NCI-H2227 (cell line): Measurements from ENCODE around the gene KDM4E.
"Not testable (repeated sequence)": the region's sequence is repeated elsewhere in the genome, so short reads cannot be mapped to it uniquely, and the experiment has no call there.

ENCODE experiments used
- DNase-seq: peaks from one replicate; lab custom pipeline; 2025; ENCODE audit not compliant: unreplicated experiment; lab: John Stamatoyannopoulos, UW

The KDM4E gene

DNA sequence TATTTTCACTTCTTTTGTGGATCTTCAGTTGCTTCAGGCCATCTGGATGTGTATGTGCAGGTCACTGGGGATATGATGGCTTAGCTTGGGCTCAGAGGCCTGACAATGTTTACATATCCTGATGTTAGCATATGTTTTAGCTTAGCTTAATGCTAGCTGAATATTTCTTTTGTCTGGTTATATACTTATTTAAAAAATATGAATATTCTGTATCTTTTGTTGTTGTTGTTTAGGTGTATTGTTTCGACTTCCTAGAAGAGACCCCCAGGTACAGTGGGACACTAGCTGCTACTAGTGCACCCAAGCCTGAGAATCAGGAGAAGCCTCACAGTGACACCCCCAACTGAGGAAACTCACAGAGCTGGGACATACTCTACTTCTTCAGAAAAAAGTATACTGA is at the start of gene KDM4E:
Gene KDM4E, plus strand, starts transcription at position 301 of the 400 bp plus-strand sequence. CDS start 300 bp downstream, outside the sequence.
- DNase-seq, result no peak

DNA sequence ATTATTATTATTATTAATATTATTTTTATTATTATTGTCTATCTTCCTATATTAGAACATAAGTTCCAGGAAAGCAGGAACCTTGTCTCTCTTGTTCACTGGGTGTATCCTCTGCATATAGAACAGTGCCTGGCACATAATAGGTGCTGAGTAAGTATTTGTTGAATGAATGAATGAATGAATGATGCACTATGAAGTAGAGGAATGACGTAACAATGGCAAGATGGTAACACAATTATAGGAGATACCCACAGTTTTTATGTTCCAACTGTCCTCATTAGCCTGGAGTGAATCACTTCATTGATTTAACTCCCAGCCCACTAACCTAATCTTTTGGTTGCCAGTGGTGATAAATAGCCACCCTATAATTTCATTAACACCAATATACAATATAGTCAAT is 49.5 kb upstream of the KDM4E start:
- no peak for DNase-seq

DNA sequence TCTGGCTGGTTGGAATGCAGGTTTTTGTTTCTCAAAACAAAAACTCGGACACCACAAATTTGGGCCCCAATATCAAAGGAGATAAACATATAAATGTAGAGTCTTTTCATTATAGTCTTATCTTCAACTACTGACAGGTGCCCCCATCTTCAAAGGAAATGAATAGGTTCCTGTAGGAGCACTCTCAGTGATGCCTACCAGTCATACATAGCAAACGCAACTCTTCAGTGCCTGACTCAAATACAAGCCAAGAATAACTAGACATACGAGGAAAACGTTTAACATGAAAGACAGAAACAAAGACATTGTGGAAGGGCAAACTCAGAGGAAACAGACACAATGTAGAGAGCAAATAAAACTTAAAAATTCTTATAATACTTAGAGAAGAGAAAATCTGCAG is 37.7 kb upstream of the KDM4E start:
- no peak for DNase-seq

DNA sequence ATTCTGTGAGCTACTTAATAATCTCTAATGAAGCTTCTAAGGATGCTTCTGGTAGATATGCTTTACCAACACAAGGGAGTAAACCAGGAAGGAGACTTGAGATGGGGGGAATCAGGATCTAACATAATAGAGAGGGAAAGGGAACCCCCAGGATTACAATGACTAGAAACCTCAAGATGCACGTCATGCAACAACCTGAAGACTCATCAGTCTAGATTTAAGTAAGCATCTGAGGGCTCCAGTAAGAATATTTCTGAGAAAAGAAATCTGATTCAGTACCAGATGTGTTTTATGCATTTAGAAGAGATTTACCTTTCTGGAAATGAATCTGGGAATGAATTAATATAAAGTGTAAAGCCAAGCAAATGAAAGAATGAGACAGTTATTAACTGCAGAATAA is 36.3 kb upstream of the KDM4E start:
- DNase-seq, result no peak

DNA sequence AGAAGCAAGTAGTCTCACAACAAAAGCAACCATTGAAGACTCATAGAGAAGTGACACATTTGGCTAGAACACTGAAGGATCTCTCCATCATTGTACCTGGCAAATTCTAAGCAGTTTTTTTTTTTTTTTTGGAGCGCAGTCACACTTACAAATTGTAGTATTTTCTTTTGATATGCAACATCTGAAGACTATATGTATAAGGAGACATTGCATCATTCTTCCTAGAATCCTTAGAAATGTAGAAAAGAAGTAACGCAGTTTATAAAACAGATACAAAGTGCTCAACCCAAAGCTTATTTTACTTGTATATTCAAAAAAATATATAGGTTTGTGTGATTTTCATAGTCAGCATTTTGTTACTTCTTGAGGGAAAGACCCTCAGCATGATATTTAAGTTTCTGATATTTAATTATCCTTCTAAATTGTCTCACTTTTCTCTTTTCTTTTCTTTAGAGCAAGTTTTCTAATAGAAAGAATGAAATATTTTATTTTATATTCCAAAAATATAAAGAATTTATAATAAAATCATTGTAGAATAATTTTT is 31.6 kb upstream of the KDM4E start:
- no peak for DNase-seq

DNA sequence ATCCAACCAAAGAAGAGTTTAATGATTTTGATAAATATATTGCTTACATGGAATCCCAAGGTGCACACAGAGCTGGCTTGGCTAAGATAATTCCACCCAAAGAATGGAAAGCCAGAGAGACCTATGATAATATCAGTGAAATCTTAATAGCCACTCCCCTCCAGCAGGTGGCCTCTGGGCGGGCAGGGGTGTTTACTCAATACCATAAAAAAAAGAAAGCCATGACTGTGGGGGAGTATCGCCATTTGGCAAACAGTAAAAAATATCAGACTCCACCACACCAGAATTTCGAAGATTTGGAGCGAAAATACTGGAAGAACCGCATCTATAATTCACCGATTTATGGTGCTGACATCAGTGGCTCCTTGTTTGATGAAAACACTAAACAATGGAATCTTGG is 27.6 kb upstream of the KDM4E start:
- no peak for DNase-seq

DNA sequence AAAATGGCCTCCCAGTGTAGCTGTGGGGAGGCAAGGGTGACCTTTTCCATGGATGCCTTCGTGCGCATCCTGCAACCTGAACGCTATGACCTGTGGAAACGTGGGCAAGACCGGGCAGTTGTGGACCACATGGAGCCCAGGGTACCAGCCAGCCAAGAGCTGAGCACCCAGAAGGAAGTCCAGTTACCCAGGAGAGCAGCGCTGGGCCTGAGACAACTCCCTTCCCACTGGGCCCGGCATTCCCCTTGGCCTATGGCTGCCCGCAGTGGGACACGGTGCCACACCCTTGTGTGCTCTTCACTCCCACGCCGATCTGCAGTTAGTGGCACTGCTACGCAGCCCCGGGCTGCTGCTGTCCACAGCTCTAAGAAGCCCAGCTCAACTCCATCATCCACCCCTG is 26.8 kb upstream of the KDM4E start:
- DNase-seq, result no peak

DNA sequence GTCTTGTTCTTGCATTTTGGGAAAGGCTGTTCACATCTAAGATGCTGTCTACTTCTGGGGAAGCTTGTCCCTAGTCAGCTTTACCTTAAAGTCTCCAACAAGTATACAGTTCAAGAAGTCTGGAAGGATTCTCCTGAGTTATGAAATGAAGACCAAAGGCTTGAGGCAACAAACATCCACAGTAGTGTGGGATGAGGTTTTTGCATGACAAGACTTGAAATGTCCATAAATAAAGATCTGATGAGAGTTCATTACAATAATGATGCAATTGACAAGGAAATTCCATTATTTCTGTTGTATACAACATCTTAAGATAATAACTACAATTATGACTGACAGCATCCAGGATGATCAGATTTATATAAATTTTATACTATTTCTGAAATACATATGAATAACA is 21.3 kb upstream of the KDM4E start:
- no peak for DNase-seq

DNA sequence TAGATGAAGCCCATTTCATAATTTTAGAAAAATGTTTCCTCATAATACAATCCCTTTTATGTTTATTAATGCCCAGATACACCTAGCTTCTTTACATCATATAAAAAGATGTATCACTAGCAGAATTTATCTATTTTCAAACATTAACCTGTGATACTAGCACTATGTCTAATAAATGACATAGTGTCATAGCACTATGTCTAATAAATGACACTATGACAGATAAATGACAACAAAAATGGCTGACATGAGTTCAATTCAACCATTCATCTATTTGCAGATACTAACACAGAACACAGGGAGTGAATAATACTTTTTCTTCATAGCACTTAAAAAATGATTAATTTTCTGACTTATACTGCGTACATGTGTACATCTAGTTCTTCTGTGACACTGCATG is 19.4 kb upstream of the KDM4E start:
- no peak for DNase-seq

DNA sequence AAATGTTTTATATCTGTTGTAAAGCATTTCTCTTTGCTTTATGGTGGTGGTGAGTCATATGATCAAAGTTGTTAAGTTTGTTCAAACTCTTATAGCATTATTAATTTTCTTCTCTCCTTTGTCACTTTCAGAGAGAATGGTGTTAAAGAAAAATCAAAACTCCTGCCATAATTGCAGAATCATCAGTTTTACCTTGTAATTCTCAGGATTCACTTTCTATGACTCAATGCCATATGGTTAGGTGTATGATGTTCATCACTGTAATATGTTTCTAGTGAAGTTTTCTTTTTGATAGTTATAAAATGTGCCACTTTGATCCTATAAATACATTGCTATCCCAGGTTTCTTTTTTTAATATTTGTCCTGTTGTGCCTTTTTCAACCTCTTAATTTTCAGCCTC is 13.7 kb upstream of the KDM4E start:
- DNase-seq, result no peak

DNA sequence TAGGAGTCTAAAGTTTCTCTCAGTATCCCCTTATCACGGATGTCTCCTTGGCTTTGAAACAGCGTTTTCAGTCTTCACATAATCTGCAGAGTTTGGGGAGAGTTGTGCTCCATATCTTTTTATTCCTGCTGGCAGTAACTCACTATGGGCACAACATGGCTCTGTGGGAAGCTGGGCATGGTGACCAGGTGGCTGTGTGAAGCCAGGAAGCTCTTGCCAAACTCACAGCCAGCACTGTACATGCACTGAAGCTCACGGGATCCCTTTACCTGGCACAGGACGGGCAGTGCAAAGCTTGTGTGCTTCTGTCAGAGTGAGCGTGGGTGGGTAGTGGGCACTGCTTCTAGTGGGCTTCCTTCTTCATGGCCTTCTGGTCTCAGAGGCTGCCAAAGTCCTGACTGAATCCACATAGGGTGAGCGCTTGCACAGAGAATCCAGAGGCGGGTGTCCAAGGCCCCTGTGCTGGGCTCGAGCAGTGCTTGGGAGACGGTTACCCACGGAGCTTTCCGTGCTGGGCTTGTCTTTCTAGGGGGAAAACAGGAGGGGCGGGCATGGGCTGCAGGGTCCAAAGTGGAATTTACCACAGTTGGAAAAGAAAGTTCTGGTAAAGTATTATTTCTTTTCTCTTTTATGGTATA is 10.8 kb upstream of the KDM4E start:
- no peak for DNase-seq

DNA sequence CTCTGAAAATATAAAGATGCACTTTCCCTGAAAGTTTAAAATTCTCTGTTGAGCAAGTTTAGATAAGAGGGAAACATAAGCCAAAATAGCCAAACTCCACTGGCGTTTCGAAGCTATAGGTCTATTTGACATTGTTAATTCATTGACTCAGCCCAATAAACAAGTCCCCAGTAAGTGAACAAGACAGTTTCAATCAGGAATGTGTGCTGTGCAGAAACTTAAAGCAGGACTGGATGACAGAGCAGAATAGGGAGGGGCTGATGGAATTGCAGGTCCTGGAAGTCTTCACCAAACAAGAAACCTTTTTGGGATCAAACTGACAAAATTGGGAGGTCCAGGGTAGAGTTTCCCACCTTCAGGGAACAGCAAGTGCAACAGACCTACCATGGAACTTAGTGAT is 8.9 kb upstream of the KDM4E start:
- no peak for DNase-seq

DNA sequence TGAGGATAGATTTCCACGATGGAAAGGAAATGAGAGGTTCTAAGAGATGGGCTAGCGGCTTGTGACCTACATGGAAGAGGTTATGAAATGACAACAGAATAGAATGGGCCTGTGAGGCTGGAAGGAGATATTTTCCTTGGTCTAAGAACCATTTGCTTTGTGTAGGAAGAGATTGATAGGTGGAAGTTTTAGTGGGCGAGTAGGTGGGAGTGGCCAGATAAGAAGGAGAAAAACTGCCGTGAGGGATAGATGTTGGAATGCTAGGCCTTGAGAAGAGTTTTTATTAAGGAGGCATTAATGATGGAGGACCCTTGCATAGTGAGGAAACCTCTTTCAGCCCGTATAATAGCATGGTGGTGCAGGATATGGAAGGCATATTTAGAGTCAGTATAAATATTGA is 3.6 kb upstream of the KDM4E start:
- not testable (repeated sequence) for DNase-seq

DNA sequence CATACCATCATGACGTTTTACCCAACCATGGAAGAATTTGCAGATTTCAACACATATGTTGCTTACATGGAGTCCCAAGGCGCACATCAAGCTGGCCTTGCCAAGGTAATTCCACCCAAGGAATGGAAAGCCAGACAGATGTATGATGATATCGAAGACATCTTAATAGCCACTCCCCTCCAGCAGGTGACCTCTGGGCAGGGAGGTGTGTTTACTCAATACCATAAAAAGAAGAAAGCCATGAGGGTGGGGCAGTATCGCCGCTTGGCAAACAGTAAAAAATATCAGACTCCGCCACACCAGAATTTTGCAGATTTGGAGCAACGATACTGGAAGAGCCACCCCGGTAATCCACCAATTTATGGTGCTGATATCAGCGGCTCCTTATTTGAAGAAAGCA is 536 bp downstream of the KDM4E start:
- not testable (repeated sequence) for DNase-seq

DNA sequence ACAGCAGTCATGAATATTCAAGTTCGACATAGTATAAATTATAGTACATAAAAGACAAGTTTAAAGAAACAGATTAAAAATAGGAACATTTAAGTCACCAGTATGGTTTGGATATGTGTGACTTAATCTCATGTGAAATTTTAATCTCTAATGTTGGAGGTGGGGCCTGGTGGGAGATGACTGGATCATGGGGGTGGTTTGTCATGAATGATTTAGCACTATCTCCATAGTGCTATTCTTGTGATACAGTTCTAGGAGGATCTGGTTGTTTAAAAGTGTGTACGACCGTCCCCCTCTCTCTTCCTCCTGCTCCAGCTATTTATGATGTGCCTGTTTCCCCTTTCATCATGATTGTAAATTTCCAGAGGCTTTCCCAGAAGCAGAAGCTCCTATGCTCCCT is 3.3 kb downstream of the KDM4E start:
- DNase-seq, result no peak

DNA sequence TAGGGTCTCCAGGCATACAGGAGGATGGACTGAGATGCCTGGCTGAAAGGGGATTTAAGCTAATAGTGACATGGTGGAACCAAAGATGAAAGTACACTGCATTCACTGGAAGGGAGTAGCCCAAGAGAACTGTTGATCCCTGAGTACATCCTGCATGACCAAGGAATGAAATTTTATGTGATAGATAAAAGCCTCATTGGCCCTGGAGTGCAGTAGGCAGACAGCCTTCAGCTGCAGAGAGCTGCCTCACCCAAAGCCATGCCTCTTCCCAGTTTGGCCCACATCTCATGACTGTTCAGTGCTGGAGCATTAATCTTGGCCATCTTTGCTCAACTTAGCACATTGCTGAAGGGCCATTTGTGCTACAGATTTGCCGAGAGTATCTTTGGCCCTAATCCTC is 8.0 kb downstream of the KDM4E start:
- no peak for DNase-seq

DNA sequence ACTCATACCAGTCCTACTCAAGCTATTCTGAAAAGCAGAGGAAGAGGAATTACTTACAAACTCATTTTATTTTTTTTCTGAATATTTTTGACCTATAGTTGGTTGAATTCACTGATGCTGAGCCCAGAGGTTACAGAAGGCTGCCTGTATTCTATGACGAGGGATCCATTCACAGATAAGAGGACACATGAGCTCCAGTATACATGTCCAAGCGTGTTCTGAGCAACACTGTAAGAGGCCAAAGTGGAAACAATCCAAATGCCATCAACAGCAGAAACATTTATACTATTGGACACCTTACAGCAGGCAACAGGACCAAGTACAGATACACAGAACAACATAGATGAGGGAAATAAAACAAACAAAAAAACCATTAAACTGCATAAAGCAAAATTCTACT is 10.3 kb downstream of the KDM4E start:
- DNase-seq, result no peak

DNA sequence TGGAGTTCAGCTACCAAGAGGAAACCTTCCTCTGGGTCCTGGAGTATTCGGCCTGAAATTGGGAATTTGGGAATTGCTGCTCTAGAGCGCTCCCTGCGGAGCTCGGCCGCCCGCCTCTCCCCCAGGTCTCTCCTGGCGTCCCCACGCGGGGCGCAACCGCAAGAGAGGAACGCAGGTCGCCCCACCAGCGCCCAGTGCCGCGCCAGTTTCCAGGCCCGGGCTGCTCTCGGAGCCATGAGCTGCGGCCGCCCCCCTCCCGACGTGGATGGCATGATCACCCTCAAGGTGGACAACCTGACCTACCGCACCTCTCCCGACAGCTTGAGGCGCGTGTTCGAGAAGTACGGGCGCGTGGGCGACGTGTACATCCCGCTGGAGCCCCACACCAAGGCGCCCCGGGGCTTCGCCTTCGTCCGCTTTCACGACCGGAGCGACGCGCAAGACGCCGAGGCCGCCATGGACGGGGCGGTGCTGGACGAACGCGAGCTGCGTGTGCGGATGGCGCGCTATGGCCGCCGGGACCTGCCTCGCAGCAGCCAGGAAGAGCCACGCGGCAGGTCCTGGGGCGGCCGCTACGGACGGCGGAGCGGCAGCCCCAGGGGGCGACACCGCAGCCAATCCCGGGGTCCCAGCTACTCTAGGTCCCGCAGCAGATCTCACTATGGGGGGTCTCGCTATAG is 12.4 kb downstream of the KDM4E start:
- not testable (repeated sequence) for DNase-seq

DNA sequence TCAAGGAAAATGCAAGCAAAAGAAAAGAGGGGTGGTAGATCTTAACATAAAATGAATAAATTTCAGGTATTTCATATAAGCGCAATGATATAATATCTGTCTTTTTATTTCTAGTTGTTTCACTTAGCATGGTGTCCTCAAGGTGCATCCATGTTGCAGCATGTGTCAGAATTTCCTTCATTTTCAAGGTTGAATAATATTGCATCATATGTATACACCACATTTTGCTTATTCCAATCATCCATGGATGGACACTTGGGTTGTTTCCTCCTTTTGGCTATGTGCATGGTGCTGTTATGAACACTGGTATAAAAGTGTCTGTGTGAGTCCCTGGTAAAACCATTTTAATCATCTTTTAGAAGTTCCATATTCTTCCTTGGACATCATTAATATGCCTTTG is 17.2 kb downstream of the KDM4E start:
- no peak for DNase-seq

DNA sequence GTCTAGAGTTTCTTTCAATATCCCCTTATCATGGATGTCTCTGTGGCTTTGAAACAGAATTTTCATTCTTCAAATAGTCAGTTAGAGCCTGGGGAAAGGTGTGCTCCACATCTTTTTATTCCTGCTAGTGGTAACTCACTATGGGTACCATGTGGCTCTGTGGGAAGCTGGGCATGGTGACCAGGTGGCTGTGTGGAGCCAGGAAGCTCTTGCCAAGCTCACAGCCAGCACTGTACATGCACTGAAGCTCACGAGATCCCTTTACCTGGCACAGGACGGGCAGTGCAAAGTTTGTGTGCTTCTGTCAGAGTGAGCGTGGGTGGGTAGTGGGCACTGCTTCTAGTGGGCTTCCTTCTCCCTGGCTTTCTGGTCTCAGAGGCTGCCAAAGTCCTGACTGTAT is 17.8 kb downstream of the KDM4E start:
- DNase-seq, result no peak

DNA sequence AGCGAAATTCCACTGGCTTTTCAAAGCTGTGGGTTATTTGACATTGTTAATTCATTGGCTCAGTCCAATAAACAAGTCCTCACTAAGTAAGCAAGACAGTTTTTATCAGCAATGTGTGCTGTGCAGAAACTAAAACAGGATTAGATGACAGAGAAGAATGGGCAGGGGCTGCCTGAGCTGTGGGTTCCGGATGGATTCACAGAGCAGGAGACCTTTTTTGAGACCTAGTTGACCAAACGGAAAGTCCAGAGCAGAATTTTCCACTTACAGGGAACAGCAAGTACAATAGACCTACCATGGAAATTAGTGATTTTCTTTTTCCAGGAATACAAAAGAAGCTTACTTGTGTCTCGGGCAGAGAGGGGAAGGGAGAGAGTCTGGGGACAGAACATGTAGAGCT is 19.0 kb downstream of the KDM4E start:
- DNase-seq, result no peak

DNA sequence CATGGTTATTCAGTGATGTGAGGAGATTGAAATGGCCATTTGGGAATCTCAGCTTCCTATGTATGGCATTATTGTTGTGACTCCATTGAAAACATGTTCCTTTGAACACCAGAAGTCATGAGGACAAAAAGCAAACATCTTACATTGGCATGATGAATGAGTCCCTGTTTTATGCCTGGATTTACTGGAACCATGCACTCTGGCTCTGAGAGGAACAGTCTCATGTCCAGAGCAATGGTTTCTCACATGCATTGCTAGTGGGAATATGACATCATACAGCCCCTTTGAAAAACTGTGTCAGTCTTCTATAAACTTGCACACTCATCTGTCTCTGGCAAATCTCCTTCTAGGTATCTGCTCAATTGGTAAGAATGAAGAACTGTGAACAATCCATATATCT is 20.8 kb downstream of the KDM4E start:
- DNase-seq, result no peak

DNA sequence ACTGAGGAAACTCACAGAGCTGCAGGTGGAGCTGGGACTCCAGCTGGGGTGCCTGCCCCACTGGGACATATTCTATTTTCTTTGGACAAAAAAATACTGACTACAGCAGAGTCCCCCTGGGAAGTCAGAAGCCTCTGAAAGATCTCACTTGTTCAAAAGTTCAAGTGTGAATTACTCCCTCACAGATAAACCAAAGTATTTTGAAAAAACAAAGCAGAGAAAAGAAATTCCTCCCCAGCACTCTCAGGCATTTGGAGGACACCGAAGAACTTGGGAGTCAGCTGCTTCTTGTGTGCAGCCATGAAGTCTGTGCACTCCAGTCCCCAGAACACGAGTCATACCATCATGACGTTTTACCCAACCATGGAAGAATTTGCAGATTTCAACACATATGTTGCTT is 24.1 kb downstream of the KDM4E start, which contains the start of gene KDM4F:
Gene KDM4F, plus strand, starts transcription at position 301 of the 400 bp plus-strand sequence.
- not testable (repeated sequence) for DNase-seq
